22Rv1 (cell line): ENCODE data around the gene VPS8.

Experiments
- H3K27ac ChIP-seq: fragments of 450-650 bp; 2 replicates; pipeline ENCODE4 v1.5.1; 2017
- ZFX ChIP-seq: fragments of 450-650 bp; IDR thresholded peaks from 2 replicates; pipeline ENCODE4 v1.6.1; 2017; ENCODE audit warnings: antibody characterized with exemption, borderline replicate concordance
- TF ChIP-seq, protein P1 (sequence below): fragments of 450-650 bp; IDR thresholded peaks from 2 replicates; pipeline ENCODE4 v1.5.1; 2017; ENCODE audit warnings: mild to moderate bottlenecking

VPS8 gene

DNA sequence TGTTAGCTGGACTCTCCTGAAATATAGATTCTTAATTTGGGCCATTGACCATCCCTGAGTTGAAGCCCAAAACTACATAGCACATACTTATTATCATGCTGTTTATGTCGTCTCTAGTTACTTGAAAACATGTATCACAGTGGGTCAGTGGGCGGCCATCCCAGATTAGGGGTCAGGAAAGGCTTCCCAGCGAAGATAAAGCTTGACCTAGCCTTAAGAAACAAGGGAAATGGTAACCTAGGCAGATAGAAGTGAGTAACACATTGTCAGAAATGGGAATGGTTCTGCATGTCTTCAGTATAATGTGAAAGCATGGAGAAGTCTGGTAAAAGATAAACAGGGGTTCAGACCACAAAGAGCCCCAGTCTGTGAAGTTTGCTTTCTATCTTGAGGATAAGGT is 216.2 kb downstream of the VPS8 start:
- TF ChIP-seq, protein P1, sequence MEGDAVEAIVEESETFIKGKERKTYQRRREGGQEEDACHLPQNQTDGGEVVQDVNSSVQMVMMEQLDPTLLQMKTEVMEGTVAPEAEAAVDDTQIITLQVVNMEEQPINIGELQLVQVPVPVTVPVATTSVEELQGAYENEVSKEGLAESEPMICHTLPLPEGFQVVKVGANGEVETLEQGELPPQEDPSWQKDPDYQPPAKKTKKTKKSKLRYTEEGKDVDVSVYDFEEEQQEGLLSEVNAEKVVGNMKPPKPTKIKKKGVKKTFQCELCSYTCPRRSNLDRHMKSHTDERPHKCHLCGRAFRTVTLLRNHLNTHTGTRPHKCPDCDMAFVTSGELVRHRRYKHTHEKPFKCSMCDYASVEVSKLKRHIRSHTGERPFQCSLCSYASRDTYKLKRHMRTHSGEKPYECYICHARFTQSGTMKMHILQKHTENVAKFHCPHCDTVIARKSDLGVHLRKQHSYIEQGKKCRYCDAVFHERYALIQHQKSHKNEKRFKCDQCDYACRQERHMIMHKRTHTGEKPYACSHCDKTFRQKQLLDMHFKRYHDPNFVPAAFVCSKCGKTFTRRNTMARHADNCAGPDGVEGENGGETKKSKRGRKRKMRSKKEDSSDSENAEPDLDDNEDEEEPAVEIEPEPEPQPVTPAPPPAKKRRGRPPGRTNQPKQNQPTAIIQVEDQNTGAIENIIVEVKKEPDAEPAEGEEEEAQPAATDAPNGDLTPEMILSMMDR, result no peak
- TF ChIP-seq ZFX, result no peak
- no peak overlapping the region for H3K27ac ChIP-seq

GRCh38 chr3:185029086-185029485 is 217.1 kb downstream of the VPS8 start:
- no peak overlapping the region for H3K27ac ChIP-seq
- no peak for TF ChIP-seq ZFX
- TF ChIP-seq, protein P1, result no peak

DNA sequence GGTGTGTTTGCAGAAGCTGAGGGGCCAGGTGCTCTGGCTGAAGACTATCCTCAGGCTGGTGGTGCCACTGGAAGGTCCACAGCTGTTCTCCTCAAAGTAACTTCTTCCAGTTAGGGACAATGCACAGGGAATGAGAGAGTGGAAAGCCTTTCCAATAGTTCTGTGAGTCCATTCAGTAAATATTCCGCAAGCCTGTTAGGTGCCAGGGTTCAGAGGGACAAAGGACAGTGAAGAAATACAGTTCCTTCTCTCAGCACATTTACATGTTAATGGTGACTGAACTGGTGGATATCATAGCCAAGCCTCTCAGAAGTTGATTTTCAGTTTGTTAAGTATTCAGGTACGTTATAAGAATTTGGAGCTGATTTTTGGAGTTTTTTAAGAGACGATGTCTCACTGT is 218.4 kb downstream of the VPS8 start:
- H3K27ac ChIP-seq, result no peak overlapping the region
- TF ChIP-seq, protein P1, result no peak
- TF ChIP-seq ZFX, result no peak

GRCh38 chr3:185030951-185031350 is 219.0 kb downstream of the VPS8 start:
- TF ChIP-seq, protein P1, result no peak
- TF ChIP-seq ZFX, result no peak
- no peak overlapping the region for H3K27ac ChIP-seq

DNA sequence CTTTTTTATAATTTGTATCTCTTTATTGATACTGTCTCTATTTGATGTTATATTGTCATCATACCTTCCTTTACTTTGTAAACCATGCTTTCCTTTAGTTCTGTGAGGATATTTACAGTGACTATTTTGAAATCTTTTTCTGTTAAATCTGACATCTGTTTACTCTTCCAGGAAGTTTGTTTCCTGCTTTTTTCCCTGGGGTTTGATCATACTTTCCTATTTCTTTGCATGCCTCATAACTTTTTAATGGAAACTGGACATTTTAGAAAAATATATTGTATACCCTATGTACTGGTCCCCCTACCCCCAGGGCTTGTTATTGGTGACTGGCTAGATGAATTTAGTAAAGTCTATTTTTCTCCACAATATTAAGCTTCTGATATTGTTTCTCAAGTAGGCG is 225.8 kb downstream of the VPS8 start:
- TF ChIP-seq, protein P1, result no peak
- no peak for TF ChIP-seq ZFX

DNA sequence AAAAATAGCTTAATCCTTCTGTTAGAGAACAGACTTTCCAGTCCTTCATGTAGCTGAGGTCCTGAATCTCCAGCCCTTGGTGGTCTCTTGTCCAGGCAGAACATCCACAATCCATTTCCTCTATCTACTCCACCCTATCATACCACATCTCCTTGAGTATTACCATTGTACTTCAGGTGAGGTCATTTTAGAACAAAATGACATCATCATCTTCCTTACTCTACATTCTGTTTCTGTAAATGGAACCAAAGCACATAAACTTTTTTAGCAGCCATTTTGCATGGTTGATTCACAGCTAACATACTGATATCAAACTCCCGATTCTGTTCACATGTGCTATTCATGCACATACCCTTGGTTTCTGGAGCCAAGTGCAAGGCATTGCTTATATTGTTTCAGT is 228.5 kb downstream of the VPS8 start:
- no peak overlapping the region for H3K27ac ChIP-seq
- no peak for TF ChIP-seq ZFX
- TF ChIP-seq, protein P1, result no peak

More for the DNA sequence above, 225.8 kb downstream of the VPS8 start:
- no peak overlapping the region for H3K27ac ChIP-seq

DNA sequence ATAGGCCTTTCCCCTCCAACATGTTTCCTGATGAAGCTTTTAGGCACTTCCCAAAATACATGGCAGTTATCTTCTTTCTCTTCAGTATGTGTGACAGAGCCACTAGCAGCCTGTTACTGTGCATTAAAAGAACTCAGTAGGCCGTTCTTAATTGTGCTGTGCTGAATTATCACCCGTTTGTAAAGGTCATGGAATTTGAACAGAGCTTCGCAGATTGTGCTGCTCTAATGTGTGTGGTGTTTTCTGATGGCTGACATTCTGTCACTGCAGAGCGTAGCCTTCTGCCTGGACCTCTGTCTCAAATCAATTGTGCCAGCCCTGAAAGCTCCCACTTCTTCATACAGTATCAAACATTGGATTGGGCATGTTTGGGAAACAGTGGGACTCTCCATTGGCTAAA is 229.6 kb downstream of the VPS8 start:
- no peak for TF ChIP-seq ZFX
- TF ChIP-seq, protein P1, result no peak
- H3K27ac ChIP-seq, result no peak overlapping the region
